Muscle of back (tissue), 11 donors: ENCODE results near the gene CNTNAP1. TPM values are rescaled to one million over a fixed set of nuclear protein-coding genes. Genes with fewer than 3 reads are reported as not detected.
"Not testable (repeated sequence)": the region's sequence is repeated elsewhere in the genome, so short reads cannot be mapped to it uniquely, and the experiment has no call there.

Source experiments
- DNase-seq, 3 donors: peaks; one replicate each; pipeline versions ENCODE4 v3.0.0 to v3.0.0-alpha.2; 2013
- polyA plus RNA-seq, 10 donors: library from polyadenylated mRNA; unstranded; fragments of 120-200 nt; gene quantifications; one replicate each; pipeline ENCODE4 v1.2.1, GENCODE V29; 2013; ENCODE audit not compliant: insufficient read length in 10 of 10

The CNTNAP1 gene
- polyA plus RNA-seq, 10 donors, result 10.2 to 15.7 (median 11.9) TPM

- DNase-seq, result peak; percentile 57 to 80 (median 71)
These were observed 38.8 kb downstream of the CNTNAP1 start for GRCh38 chr17:42720996-42721583.

- no peak for DNase-seq
These were observed 41.3 kb downstream of the CNTNAP1 start for GRCh38 chr17:42723636-42724035.

GRCh38 chr17:42725143-42725542, 42.8 kb downstream of the CNTNAP1 start:
- DNase-seq, result no peak

GRCh38 chr17:42740699-42741098, 58.4 kb downstream of the CNTNAP1 start:
- DNase-seq, result no peak

- not testable (repeated sequence) for DNase-seq
These were observed 60.6 kb downstream of the CNTNAP1 start for GRCh38 chr17:42742916-42743315.

GRCh38 chr17:42743595-42744282, 61.4 kb downstream of the CNTNAP1 start:
- DNase-seq, result no peak

- no peak for DNase-seq
These were observed 62.0 kb downstream of the CNTNAP1 start for GRCh38 chr17:42744283-42744805.

GRCh38 chr17:42744806-42745617, 62.7 kb downstream of the CNTNAP1 start, which contains the start of gene EZH1:
EZH1 (minus strand) TSS chr17:42745040; CDS start chr17:42728941, 16,099 bp downstream.
- DNase-seq, result peak; percentile 92 to 97 (median 95)

GRCh38 chr17:42748202-42748907, 66.0 kb downstream of the CNTNAP1 start:
- DNase-seq, result peak in 1 of 3 donors; percentile 44

GRCh38 chr17:42748908-42749798, 66.8 kb downstream of the CNTNAP1 start:
- DNase-seq, result peak in 1 of 3 donors; percentile 45

Other genes starting within 250 kb of the CNTNAP1 start
- gene ATP6V0A1, start 223.7 kb upstream of the CNTNAP1 start, polyA plus RNA-seq, result 10 to 100 TPM; 16.9 to 39.2 (median 21.5) TPM
- 10 to 100 TPM; 15.2 to 21.4 (median 17.5) TPM for gene NAGLU, start 146.3 kb upstream of the CNTNAP1 start, polyA plus RNA-seq
- 1 to 10 TPM; 1.7 to 3.6 (median 2.6) TPM for gene HSD17B1, start 129.6 kb upstream of the CNTNAP1 start, polyA plus RNA-seq
- 10 to 100 TPM; 20.0 to 29.7 (median 27.1) TPM for gene COASY, start 120.4 kb upstream of the CNTNAP1 start, polyA plus RNA-seq
- gene MLX, start 115.4 kb upstream of the CNTNAP1 start, polyA plus RNA-seq, result 10 to 100 TPM; 33.4 to 42.9 (median 38.5) TPM
- gene PSMC3IP, start 104.8 kb upstream of the CNTNAP1 start, polyA plus RNA-seq, result 10 to 100 TPM in 3 of 10 donors, 1 to 10 TPM in 7; 7.7 to 14.6 (median 9.5) TPM
- 10 to 100 TPM; 26.0 to 36.0 (median 32.1) TPM for gene RETREG3, start 73.2 kb upstream of the CNTNAP1 start, polyA plus RNA-seq
- gene TUBG1, start 72.8 kb upstream of the CNTNAP1 start, polyA plus RNA-seq, result 10 to 100 TPM; 29.7 to 39.5 (median 34.5) TPM
- 10 to 100 TPM in 9 of 10 donors, 1 to 10 TPM in 1; 9.7 to 21.2 (median 12.6) TPM for gene TUBG2, start 23.2 kb upstream of the CNTNAP1 start, polyA plus RNA-seq
- 10 to 100 TPM; 23.6 to 41.7 (median 35.5) TPM for gene PLEKHH3, start 5.5 kb upstream of the CNTNAP1 start, polyA plus RNA-seq
- 1 to 10 TPM in 7 of 10 donors, under 1 TPM in 3; 0.71 to 2.1 (median 1.6) TPM for gene CCR10, start 688 bp upstream of the CNTNAP1 start, polyA plus RNA-seq
- gene EZH1, start 62.5 kb downstream of the CNTNAP1 start, polyA plus RNA-seq, result 10 to 100 TPM; 15.5 to 31.4 (median 19.0) TPM
- gene RAMP2, start 78.7 kb downstream of the CNTNAP1 start, polyA plus RNA-seq, result 10 to 100 TPM; 56.8 to 86.9 (median 73.2) TPM
- 10 to 100 TPM; 26.0 to 38.5 (median 31.9) TPM for gene VPS25, start 90.9 kb downstream of the CNTNAP1 start, polyA plus RNA-seq
- gene WNK4, start 98.1 kb downstream of the CNTNAP1 start, polyA plus RNA-seq, result 1 to 10 TPM in 3 of 10 donors, under 1 TPM in 7; 0.31 to 1.3 (median 0.54) TPM
- 10 to 100 TPM; 48.5 to 61.5 (median 57.3) TPM for gene COA3, start 116.2 kb downstream of the CNTNAP1 start, polyA plus RNA-seq
- 1 to 10 TPM in 3 of 10 donors, under 1 TPM in 7; 0.46 to 1.5 (median 0.74) TPM for gene CNTD1, start 116.3 kb downstream of the CNTNAP1 start, polyA plus RNA-seq
- 10 to 100 TPM; 38.4 to 54.3 (median 46.2) TPM for gene BECN1, start 141.8 kb downstream of the CNTNAP1 start, polyA plus RNA-seq
- 10 to 100 TPM; 47.7 to 71.6 (median 55.8) TPM for gene PSME3, start 150.9 kb downstream of the CNTNAP1 start, polyA plus RNA-seq
- 1 to 10 TPM in 2 of 10 donors, under 1 TPM in 8; 0.59 to 1.4 (median 0.77) TPM for gene AOC2, start 162.0 kb downstream of the CNTNAP1 start, polyA plus RNA-seq
- gene AOC3, start 168.7 kb downstream of the CNTNAP1 start, polyA plus RNA-seq, result 10 to 100 TPM; 15.8 to 25.3 (median 17.4) TPM
- under 1 TPM in 1 of 10 donors, not detected in 9; 0.35 TPM for gene G6PC1, start 218.3 kb downstream of the CNTNAP1 start, polyA plus RNA-seq